GM23338 (cell line): ENCODE measurements around the gene HBZ. TPM values are rescaled to one million over a fixed set of nuclear protein-coding genes. Genes with fewer than 3 reads are reported as not detected.

Source experiments
- ATAC-seq: fragments of 200-7000 bp; cut with Tn5 transposase; 3 replicates; pipeline ENCODE4 v1.9.1; 2020
- DNase-seq: peaks from one replicate; pipeline ENCODE4 v3.0.0-alpha.2; 2015; ENCODE audit warnings: low spot score
- H2AFZ ChIP-seq: fragments of 200-600 bp; sonication (generic); 2 replicates; pipeline ENCODE4 v1.8.0; 2016; ENCODE audit warnings: antibody characterized with exemption, mild to moderate bottlenecking, moderate library complexity
- H3F3A ChIP-seq: fragments of 200-600 bp; sonication (generic); replicated peaks from 2 replicates; pipeline ENCODE4 v1.8.0; 2017; ENCODE audit warnings: antibody characterized with exemption, mixed run types, low read depth
- H3K27ac ChIP-seq: fragments of 200-600 bp; sonication (generic); 2 replicates; pipeline ENCODE4 v1.6.1; 2016; ENCODE audit warnings: low read depth
- H3K27me3 ChIP-seq: fragments of 200-600 bp; sonication (generic); 2 replicates; pipeline ENCODE4 v1.8.0; 2016; ENCODE audit warnings: mild to moderate bottlenecking, mixed run types, moderate library complexity; ENCODE audit not compliant: insufficient read depth
- H3K36me3 ChIP-seq: fragments of 200-600 bp; sonication (generic); 2 replicates; pipeline ENCODE4 v1.8.0; 2016; ENCODE audit warnings: mild to moderate bottlenecking; ENCODE audit not compliant: insufficient read depth
- H3K4me1 ChIP-seq: fragments of 200-600 bp; sonication (generic); 2 replicates; pipeline ENCODE4 v1.8.0; 2016; ENCODE audit warnings: mild to moderate bottlenecking, moderate library complexity; ENCODE audit not compliant: insufficient read depth
- H3K4me2 ChIP-seq: fragments of 200-600 bp; sonication (generic); 2 replicates; pipeline ENCODE4 v1.7.1; 2017; ENCODE audit warnings: mixed run types
- H3K4me3 ChIP-seq: fragments of 200-600 bp; sonication (generic); 2 replicates; pipeline ENCODE4 v1.6.1; 2016; ENCODE audit warnings: mixed run types
- H3K79me2 ChIP-seq: fragments of 200-600 bp; sonication (generic); replicated peaks from 2 replicates; pipeline ENCODE4 v1.8.0; 2017; ENCODE audit warnings: mild to moderate bottlenecking; ENCODE audit not compliant: insufficient read depth
- H3K9me2 ChIP-seq: fragments of 200-600 bp; sonication (generic); 2 replicates; pipeline ENCODE4 v1.8.0; 2017; ENCODE audit not compliant: insufficient read depth
- H4K20me1 ChIP-seq: fragments of 200-600 bp; sonication (generic); replicated peaks from 2 replicates; pipeline ENCODE4 v1.8.0; 2017; ENCODE audit warnings: mild to moderate bottlenecking; ENCODE audit not compliant: insufficient read depth
- H3K27ac Mint-ChIP-seq: 2 replicates; pipeline ENCODE4 v1.8.0; 2020; ENCODE audit warnings: inconsistent platforms, mild to moderate bottlenecking, moderate library complexity, mixed read lengths
- H3K27me3 Mint-ChIP-seq: 3 replicates; pipeline ENCODE4 v1.8.0; 2022; ENCODE audit warnings: low read depth, mild to moderate bottlenecking, moderate library complexity, mixed read lengths, inconsistent platforms; ENCODE audit not compliant: insufficient read depth, poor library complexity
- H3K36me3 Mint-ChIP-seq: 3 replicates; pipeline ENCODE4 v1.8.0; 2021; ENCODE audit warnings: low read depth, mild to moderate bottlenecking, inconsistent platforms, moderate library complexity, mixed read lengths
- H3K4me1 Mint-ChIP-seq: 3 replicates; pipeline ENCODE4 v1.8.0; 2020; ENCODE audit warnings: mild to moderate bottlenecking, inconsistent platforms, mixed read lengths
- H3K4me3 Mint-ChIP-seq: 3 replicates; pipeline ENCODE4 v1.8.0; 2021; ENCODE audit warnings: moderate library complexity, mild to moderate bottlenecking, inconsistent platforms, mixed read lengths
- H3K9me3 Mint-ChIP-seq: 3 replicates; pipeline ENCODE4 v1.8.0; 2020; ENCODE audit warnings: moderate library complexity, mild to moderate bottlenecking, inconsistent platforms, mixed read lengths
- CTCF ChIP-seq, 2 experiments: fragments of 200-600 bp in 1 of 2; sonication (generic) in 1 of 2; conservative IDR thresholded peaks; 2 replicates each; pipeline versions ENCODE4 v1.5.1 to v1.6.1; 2016 to 2017; ENCODE audit warnings: antibody characterized with exemption in 2 of 2, low read depth in 2 of 2, mild to moderate bottlenecking in 2 of 2, moderate library complexity in 1 of 2
- ETS1 ChIP-seq: IDR thresholded peaks from 2 replicates; pipeline ENCODE4 v1.6.1; 2016; ENCODE audit warnings: antibody characterized with exemption
- EZH2 ChIP-seq: fragments of 200-600 bp; sonication (generic); IDR thresholded peaks from one replicate; pipeline ENCODE4 v1.8.0; 2017; ENCODE audit warnings: antibody characterized with exemption, mild to moderate bottlenecking, low read depth; ENCODE audit not compliant: unreplicated experiment
- NANOG ChIP-seq: IDR thresholded peaks from 2 replicates; pipeline ENCODE4 v1.6.1; 2016; ENCODE audit warnings: antibody characterized with exemption, borderline replicate concordance
- POLR2AphosphoS5 ChIP-seq: IDR thresholded peaks from 2 replicates; pipeline ENCODE4 v1.6.1; 2016; ENCODE audit warnings: antibody characterized with exemption, low read depth
- REST ChIP-seq: IDR thresholded peaks from one replicate; pipeline ENCODE4 v1.6.1; 2018; ENCODE audit warnings: antibody characterized with exemption; ENCODE audit not compliant: unreplicated experiment
- STAT1 ChIP-seq: IDR thresholded peaks from one replicate; pipeline ENCODE4 v1.6.1; 2016; ENCODE audit warnings: antibody characterized with exemption; ENCODE audit not compliant: unreplicated experiment
- ZNF114 ChIP-seq: fragments of 250-450 bp; sonication (Bioruptor Pico); IDR thresholded peaks from 2 replicates; pipeline ENCODE4 v1.5.0; 2020; ENCODE audit warnings: mild to moderate bottlenecking, moderate library complexity
- ZNF331 ChIP-seq: fragments of 250-450 bp; sonication (Bioruptor Pico); IDR thresholded peaks from 2 replicates; pipeline ENCODE4 v1.5.0; 2020; ENCODE audit warnings: low read depth, mild to moderate bottlenecking, moderate library complexity
- ZNF462 ChIP-seq: fragments of 250-450 bp; sonication (Bioruptor Pico); IDR thresholded peaks from 2 replicates; pipeline ENCODE4 v1.5.0; 2020; ENCODE audit warnings: mild to moderate bottlenecking, moderate library complexity
- polyA plus RNA-seq: library from polyadenylated mRNA; unstranded; fragments of >200 nt; fragmentation: Nextera tagmentation; extraction: Ambion mirVana; gene quantifications from 2 replicates; pipeline ENCODE4 v1.2.1, GENCODE V29; 2016
- total RNA-seq: library from RNA; depleted of rRNA; stranded (reverse); fragments of >200 nt; shearing (Covaris generic); gene quantifications from 2 replicates; pipeline ENCODE4 v1.2.3, GENCODE V29; 2014

The HBZ gene
- total and polyA plus RNA-seq, 2 experiments from 2014 or later = 0.39 TPM; not detected in 1

GRCh38 chr16:143047-143446 lies 9.4 kb upstream of the HBZ start (continued):
- TF ChIP-seq CTCF (conservative IDR thresholded peaks at IDR 0.05; ENCODE audit: low read depth in 2 of 2) (no peak), STAT1 (no peak), POLR2AphosphoS5 (no peak), EZH2 (no peak)

GRCh38 chr16:143456-143855 lies 9.0 kb upstream of the HBZ start:
- Histone ChIP-seq H3F3A (no peaks in the 10 kb centered on the region), H3K4me1 (no peaks in the 10 kb centered on the region), H3K27me3 (no peaks in the 10 kb centered on the region), H4K20me1 (no peaks in the 10 kb centered on the region), H2AFZ (no peak overlapping the region), H3K79me2 (no peaks in the 10 kb centered on the region), H3K36me3 (no peaks in the 10 kb centered on the region), H3K27ac (no peak overlapping the region), H3K9me2 (no peaks in the 10 kb centered on the region), H3K4me3 (no peak overlapping the region), H3K4me2 (no peak overlapping the region)
- Mint-ChIP-seq H3K27ac (no peak overlapping the region; the same call in 1 of the 2 replicates), H3K4me1 (no peaks in the 10 kb centered on the region), H3K36me3 (no peaks in the 10 kb centered on the region; the same call in 2 of the 3 replicates), H3K9me3 (peaks cover 4% of the 10 kb centered on the region; the same call in 2 of the 3 replicates), H3K27me3 (peaks cover 18% of the 10 kb centered on the region), H3K4me3 (no peak overlapping the region; the same call in 2 of the 3 replicates)
- TF ChIP-seq STAT1 = no peak
- TF ChIP-seq REST = no peak
- no peak for TF ChIP-seq ETS1
- no peak for TF ChIP-seq POLR2AphosphoS5
- no peak for TF ChIP-seq EZH2
- no peak for TF ChIP-seq ZNF462 (CRISPR knock-in tag)
- no peak for TF ChIP-seq ZNF331 (CRISPR knock-in tag)
- no peak for TF ChIP-seq ZNF114
- TF ChIP-seq NANOG = no peak
- ATAC-seq = no peak
- no peak for DNase-seq
